NCI-H1694 treated with DMSO at 0.1 percent for 48 hours (cell line): Measurements from ENCODE around the gene RAET1G.
"Not testable (repeated sequence)": the region's sequence is repeated elsewhere in the genome, so short reads cannot be mapped to it uniquely, and the experiment has no call there.

Source experiments
- DNase-seq: peaks from one replicate; lab custom pipeline; 2025; lab: John Stamatoyannopoulos, UW

The RAET1G gene, protein sequence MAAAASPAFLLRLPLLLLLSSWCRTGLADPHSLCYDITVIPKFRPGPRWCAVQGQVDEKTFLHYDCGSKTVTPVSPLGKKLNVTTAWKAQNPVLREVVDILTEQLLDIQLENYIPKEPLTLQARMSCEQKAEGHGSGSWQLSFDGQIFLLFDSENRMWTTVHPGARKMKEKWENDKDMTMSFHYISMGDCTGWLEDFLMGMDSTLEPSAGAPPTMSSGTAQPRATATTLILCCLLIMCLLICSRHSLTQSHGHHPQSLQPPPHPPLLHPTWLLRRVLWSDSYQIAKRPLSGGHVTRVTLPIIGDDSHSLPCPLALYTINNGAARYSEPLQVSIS

DNA sequence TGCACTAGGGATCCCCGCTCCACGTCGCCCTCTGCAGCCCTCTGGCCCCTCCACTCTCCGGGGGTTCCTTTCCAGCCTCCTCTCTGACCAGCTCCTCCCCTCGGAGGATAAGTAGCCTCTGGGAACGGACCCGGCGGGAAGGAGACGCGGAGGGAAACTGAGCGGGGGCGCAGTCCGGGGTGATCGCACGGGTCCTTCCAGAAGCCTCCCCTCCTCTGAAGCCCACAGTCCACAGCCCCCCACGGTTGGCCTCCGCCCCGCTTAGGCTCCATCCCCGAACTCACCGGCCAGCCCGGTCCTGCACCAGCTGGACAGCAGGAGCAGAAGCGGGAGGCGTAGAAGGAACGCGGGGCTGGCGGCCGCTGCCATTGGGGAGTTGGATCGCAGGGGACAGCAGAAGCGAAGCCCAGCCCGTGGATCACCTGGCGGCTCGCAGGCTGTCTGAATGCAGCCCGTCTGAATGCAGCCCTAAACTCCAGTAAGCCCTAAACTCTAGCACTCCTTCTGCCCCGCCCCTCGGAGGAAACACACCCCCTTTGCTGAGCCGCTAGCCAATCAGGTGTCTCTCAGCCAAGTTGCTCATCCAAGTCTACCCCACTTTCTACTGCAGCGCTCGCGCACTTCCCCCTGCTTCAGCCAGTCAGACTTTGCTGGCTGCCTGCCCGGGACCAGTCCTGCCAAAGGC is at the start of gene RAET1G:
TSS of gene RAET1G (minus strand) at position 480 of the 685 bp plus-strand sequence. CDS start at position 369, 111 bp downstream.
- peak; percentile 33 for DNase-seq

GRCh38 chr6:149969635-149970034 is 46.7 kb upstream of the RAET1G start:
- DNase-seq: no peak

DNA sequence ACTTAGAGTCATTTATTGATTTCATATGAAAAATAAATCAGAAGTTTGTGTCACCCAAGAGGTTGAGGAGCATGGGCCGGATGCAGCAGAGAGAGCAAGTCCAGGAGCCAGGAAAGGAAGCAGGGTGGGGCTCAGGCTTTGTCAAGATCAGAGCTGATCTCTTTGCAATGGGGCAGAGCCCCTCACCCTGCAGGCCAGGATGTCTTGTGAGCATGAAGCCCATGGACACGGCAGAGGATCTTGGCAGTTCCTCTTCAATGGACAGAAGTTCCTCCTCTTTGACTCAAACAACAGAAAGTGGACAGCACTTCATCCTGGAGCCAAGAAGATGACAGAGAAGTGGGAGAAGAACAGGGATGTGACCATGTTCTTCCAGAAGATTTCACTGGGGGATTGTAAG is 46.0 kb upstream of the RAET1G start:
- not testable (repeated sequence) for DNase-seq

DNA sequence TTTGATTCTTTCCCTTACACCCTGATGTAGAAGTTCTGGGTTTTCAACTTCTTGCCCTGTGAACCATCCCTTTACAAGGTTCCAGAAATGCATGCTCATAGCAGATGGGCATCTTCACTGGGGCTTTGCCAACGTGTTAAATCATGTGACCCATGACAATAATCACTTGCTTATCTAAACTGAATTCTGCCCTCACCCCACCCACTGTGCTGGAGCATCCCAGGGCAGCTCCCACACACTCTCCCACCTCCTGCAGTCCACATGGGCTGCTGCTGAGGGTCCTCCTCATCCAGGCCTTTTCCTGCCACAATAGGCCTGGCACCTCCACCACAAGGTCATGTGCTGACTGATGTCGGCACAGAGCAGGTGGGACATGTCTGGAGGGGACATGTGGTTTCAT is 45.1 kb upstream of the RAET1G start:
- not testable (repeated sequence) for DNase-seq

- DNase-seq: no peak
These were observed 44.7 kb upstream of the RAET1G start for GRCh38 chr6:149967591-149967990.

DNA sequence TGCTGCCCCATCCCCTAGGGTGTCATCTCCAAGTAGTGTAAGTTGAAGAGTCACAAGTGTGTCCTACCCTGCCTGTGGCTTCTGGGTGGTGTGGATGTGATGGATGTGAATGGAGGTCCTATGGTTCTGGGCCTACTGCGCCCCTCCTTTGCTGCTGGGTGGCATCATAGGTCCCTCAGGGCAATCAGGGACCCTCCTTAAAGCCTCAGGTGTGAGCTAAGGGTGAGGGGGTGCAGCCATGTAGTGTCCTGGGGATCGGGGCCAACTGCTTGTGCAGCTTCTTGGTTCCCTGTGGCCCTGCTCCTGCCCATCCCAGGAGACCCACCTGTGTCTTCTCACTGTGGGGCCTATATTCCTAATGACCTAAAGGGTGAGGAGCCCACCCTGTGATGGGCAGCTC is 43.4 kb upstream of the RAET1G start:
- not testable (repeated sequence) for DNase-seq

DNA sequence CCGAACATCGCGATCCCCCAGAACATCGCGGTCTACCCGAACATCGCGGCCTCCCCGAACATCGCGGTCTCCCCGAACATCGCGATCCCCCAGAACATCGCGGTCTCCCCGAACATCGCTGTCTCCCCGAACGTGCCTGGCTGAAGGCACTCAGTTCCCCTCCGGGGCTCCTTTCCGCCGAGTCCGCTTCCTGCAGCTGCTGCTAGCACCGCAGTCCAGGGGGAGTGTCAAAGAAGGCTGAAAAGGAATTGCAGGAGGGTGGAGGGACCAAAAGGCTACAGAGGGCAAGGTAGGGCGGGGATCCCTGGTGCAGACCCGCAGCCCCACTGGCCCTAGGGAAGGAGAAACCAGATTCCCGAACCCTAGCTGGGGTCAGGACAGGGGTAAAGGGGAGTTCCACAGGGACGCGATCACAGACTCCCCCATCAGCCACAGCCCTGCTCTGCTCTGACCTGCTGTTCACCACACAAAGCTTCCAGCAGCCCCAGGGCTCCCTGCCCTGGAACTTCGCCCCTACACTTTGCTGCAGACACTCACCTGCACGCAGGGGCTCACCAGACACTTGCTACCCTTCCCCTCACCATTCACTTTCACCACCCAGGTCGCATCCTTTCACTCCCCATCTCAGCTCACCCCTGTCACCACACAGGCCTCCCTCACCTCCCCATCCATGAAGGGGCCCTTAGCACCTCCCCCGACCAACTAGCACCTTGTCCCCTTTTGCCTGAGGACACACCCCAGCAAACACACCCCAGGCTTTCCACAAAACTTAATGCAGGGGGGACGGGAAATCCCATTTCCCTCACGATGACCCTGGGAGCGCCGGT is 42.5 kb upstream of the RAET1G start:
- DNase-seq: no peak

DNA sequence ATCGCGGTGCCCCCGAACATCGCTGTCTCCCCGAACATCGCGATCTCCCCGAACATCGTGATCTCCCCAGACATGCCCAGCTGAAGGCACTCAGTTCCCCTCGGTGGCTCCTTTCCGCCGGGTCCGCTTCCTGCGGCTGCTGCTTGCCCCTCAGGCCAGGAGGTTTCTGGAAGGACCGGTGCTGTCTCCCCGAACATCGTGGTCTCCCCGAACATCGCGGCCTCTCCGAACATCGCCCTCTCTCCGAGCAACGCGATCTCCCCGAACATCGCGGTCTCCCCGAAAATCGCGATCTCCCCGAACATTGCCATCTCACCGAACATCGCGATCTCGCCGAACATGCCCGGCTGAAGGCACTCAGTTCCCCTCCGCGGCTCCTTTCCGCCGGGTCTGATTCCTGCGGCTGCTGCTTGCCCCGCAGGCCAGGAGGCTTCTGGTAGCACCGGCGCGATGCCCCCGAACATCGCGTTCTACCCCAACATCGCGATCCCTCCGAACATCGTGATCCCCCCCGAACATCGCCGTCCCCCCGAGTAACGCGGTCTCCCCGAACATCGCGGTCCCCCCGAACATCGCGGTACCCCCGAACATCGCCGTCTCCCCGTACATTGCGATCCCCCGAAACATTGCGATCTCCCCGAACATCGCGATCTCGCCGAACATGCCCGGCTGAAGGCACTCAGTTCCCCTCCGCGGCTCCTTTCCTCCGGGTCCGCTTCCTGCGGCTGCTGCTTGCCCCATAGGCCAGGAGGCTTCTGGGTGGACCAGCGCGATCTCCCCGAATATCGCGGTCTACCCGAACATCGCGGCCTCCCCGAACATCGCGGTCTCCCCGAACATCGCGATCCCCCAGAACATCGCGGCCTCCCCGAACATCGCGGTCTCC is 41.6 kb upstream of the RAET1G start:
- DNase-seq: no peak

- DNase-seq: peak; percentile 57
These were observed 40.8 kb upstream of the RAET1G start, which contains the start of gene ULBP1 for GRCh38 chr6:149963462-149964307. ULBP1 (plus strand) TSS chr6:149963943; CDS start chr6:149964050, 107 bp downstream.

DNA sequence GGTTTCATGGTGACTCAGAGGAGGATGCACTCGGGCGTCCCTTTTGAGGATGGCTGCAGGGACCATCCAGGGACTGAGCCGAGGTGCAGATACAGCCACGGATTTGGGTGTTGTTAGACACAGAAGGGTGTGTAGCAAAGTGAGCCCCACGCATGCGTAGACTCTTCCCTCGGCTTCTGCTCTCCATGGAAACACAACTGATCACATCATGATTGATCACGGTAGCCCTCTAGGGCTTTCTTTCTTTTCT is 40.2 kb upstream of the RAET1G start:
- peak; percentile 41 for DNase-seq

DNA sequence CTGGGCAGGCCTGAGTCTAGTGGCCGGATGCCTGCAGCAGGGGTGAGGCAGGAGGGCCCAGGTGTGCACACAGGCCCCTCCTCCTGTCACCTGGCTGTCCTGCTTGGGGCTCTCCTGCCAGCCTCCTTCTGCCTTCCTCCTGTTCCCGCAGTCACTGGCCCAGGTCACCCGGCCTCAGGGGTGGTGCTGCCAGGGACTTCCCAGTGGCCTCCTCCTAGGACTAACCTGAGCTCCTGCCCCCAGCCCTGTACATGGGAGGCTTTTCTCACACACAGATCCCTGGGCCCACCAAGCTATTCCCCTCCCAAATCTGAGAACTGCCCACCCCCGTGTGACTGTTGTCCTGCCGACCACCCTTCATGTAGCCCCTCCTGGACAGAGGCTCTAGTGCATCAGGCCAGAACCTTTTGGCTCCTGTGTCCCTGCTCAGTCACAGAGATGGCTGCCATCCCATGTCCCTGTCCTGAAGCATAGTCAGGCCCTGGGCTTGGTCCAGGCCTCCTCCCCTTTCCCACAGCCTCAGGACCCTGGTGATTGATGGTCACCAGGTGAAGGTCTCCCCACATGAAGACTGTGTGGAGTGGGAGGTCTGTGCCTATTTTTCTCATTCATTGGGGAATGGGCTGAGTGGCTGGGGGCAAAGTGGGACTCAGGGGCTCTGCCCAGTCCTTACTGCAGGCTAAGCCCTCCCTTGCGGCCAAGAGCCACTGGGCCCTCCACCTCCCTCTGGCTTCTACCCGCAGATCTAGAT is 39.7 kb upstream of the RAET1G start:
- no peak for DNase-seq

DNA sequence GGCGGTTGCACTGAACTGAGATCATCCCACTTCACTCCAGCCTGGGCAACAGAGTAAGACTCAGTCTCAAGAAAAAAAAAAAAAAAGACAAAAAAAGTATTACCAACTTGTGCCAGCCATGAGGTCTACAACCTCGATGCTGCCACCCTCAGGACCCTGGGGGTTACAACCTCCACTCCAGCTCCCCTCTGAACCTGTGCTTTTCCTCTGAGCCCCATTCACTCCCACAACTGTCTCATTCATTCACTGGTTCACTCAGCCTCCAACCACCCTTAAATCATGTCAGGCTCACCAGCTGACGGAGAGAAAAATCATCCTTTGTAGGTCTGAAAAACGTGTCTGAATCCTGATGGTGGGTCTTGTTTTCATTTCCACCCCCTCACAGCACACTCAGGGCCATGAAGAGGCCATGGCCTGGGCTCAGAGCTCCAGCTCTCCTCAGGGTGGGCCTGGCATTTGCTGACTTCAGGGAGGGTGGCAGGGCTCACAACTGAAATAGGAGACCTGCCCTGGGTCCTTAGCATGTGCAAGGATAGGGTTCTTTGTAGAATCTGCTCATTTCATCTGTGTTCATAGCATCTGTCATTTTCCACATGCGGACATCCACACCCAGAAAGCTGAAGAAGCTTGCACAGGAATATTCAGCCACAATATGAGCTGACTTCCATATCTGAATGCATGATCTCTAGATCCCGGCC is 39.0 kb upstream of the RAET1G start:
- DNase-seq: no peak

DNA sequence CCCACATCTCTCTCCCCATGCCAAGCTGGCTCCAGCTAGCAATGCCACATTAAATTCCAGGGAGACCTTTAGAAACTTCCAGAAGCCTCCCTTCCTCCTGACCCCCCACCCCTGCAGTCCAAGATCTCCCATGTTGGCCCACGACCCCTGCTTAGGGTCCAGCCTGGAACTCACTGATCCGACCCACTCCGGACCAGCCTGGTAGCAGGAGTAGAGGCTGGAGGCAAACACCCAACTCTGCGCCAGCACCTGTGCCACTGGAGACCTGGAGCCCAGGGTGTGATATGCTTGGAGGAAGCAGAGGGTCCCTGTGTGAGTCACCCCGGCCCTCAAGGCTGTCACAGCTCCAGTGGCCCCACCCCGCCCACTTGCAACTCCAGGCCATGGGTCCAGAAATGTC is 37.6 kb upstream of the RAET1G start:
- DNase-seq: no peak

DNA sequence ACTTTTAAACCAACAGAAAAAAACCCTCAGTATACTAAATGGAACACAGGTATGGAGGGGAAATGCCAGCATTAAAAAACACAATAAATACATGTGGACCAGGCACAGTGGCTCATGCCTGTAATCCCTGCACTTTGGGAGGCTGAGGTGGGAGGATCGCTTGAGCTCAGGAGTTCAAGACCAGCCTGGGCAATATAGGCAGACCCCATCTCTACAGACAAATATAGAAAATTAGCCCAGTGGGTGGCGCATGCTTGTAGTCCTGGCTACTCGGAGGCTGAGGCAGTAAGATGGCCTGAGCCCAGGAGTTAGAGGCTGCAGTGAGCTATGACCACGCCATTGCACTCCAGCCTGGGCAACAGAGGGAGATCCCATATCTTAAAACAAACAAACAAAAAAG is 36.9 kb upstream of the RAET1G start:
- DNase-seq: not testable (repeated sequence)

DNA sequence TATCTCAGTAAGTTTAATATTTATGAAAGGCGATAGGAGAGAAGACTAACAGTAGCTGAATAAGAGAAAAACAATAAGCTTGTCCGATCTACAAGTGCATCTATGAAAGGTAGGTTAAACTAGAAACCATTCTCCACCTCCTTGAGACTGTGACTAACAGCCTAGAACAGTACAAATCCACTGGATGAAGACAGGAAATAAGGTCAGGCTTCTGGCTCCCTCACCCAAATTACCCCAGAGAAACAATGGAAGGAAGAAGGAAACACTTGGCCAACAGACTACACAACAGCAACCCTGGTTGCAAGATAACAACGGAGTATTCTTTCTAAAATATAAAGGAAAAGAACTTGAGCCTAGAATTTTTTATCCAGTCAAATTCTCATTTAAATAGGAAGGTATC is 35.2 kb upstream of the RAET1G start:
- not testable (repeated sequence) for DNase-seq

DNA sequence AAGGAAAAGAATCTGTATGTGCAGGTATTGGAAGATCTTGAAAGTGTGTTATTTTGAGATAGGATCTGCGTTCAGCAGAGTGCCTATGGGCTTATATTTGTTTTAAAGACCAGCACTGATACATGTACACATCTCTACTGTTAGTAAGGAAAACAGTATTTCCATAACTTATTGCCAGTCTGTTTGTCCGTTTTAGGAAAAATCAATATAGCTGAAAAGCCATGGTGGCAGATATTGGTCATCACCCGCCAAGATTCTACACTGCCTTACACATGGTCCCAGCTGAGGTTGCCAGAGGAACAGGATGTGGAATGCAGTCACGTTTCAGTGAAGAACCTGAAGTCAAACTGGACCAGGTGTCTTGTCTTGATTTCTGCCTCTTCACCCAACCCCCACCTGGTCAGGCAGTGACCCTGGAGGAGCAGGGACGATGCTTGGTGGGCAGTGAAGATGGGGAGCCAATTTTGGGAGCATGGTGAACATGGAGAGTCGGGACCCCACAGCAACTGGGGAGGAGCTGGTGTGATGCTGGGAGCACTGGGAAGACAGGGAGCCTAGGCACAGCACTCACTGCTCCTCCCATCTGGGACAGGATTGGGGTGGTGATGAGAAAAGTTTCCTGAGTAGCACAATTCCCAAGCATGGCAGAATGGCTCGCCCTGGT is 32.9 kb upstream of the RAET1G start:
- not testable (repeated sequence) for DNase-seq

DNA sequence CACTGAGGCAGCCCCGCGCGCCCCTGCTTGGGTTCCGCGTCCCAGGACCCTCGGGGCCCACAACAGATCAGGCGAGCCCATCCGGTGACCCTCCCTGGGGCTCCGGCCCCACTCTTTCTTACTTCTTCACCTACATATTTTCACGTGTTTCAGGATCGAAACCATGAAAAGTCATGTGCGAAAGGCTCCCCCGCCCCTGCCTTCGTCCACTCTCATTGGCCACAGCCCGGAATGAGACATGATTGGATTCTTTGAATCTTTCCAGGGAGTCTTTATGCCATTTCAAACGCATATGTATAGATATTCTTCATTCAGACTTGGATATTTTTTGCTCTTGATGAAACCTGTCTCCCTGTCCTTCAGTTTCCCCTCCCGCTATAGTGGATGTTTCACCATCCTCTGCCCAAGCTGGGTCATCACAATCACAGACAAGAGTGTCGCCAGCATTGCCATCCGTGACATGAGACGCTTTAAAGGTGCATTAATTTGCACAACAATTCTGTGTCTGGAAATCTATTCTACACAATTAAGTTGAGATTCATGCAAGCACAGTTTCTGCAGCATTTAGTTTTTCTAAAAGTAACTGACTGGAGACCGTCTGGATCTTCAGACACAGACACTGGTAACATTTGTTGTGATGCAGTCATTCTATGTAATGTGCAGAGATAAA is 32.2 kb upstream of the RAET1G start:
- DNase-seq: not testable (repeated sequence)

DNA sequence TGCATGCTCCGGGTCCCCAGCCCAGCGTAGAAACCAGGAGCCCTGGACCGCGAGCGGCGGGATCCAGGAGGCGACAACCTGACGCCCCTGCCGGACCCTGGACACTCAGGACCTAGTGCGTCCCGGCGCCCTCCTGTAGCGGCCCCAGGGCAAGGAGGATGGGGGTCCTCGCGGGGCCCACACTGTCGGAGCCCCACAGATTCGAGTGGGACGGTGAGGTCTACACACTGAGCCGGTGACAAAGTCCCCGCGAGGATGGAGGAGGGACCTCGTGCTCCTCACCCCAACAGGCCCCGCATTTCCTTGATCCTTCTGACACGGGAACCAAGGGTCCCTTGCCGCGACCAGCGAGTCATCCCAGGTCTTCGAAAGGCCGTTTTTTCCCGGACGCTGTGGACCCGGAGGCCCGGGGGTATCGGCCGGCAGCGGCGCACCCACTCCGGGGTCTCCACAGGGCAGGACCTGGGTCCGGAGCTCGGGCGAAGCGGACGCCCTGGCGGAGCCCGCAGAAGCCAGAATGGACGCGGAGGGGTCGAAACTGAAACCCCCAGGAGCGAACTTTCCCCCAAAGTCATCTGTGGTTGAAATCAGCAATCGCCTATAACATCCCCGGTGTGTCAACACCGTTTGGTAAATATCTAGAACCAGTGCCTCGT is 31.5 kb upstream of the RAET1G start:
- DNase-seq: not testable (repeated sequence)
